NCI-H1694 (cell line): ENCODE data around the gene PNRC1.
"Not testable (repeated sequence)": the region's sequence is repeated elsewhere in the genome, so short reads cannot be mapped to it uniquely, and the experiment has no call there.

ENCODE experiments used
- DNase-seq: peaks from one replicate; lab custom pipeline; 2025; lab: John Stamatoyannopoulos, UW

Gene PNRC1

GRCh38 chr6:89110284-89110683 is 29.7 kb downstream of the PNRC1 start:
- DNase-seq = no peak

- DNase-seq = no peak
Observed at GRCh38 chr6:89111933-89112332, 31.4 kb downstream of the PNRC1 start.

- no peak for DNase-seq
Observed at GRCh38 chr6:89116702-89117101, 36.2 kb downstream of the PNRC1 start.

GRCh38 chr6:89117211-89118108 is 36.9 kb downstream of the PNRC1 start, which contains the start of gene SRSF12:
Gene SRSF12, minus strand, starts transcription at chr6:89118071. Its CDS starts 184 bp downstream, at chr6:89117887.
- no peak for DNase-seq

GRCh38 chr6:89118931-89119330 is 38.4 kb downstream of the PNRC1 start:
- no peak for DNase-seq

GRCh38 chr6:89120371-89120770 is 39.8 kb downstream of the PNRC1 start:
- no peak for DNase-seq

- no peak for DNase-seq
Observed at GRCh38 chr6:89121934-89122333, 41.4 kb downstream of the PNRC1 start.

GRCh38 chr6:89122625-89123024 is 42.1 kb downstream of the PNRC1 start:
- peak; percentile 42 for DNase-seq

- DNase-seq = not testable (repeated sequence)
Observed at GRCh38 chr6:89128256-89128671, 47.7 kb downstream of the PNRC1 start.

- DNase-seq = no peak
Observed at GRCh38 chr6:89131599-89131998, 51.0 kb downstream of the PNRC1 start.

GRCh38 chr6:89132057-89132456 is 51.5 kb downstream of the PNRC1 start:
- no peak for DNase-seq

- no peak for DNase-seq
Observed at GRCh38 chr6:89133981-89134380, 53.4 kb downstream of the PNRC1 start.

- DNase-seq = no peak
Observed at GRCh38 chr6:89134723-89135122, 54.2 kb downstream of the PNRC1 start.
